Endometrium (tissue), 2 donors: Measurements from ENCODE around the gene SRC.
"Not testable (repeated sequence)": the region's sequence is repeated elsewhere in the genome, so short reads cannot be mapped to it uniquely, and the experiment has no call there.

ENCODE experiments used
- FAIRE-seq: peaks from 2 replicates; lab custom pipeline; 2012; peaks lifted over from hg19 to GRCh38; lab: Jason Lieb, UNC
- donor health status: control.
- donor health status: control.

Gene SRC

DNA sequence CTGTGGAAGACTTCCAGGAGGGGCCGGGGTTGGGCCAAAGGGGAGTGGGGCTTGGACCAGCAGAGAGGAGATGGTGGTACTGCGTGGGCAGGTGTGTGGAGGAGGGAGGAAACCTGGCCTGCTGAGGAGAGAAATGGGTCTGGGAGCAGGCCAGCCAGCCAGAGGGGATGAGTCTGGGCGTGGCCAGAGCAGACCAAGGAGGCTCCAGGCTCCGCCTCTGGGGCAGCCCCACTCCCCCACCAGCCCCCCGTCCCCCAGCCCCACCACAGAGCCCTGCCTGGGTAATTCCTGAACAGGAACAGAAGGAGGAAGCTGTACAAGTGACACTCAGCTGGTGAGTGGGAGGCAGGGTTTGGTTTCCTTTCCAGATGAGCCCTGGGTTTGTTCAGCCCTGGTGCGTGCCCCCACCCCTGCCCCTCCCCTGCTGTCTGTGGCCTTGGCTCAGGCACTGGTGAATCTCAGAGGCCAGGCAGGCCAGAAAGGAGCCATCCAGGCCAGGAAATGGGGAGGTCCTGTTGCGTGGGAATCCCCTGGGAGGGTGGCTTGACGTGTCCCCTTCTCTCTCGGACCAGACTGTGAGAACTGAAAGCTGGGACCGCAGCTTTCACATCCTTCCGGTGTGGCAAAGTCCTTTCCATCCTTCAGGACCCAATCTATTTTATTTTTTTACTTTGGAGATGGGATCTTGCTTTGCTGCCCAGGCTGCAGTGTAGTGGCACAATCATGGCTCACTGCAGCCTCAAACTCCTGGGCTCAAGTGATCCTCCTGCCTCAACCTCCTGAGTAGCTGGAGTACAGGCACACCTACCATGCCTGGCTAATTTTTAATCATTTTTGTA, 9.4 kb upstream of the SRC start:
- no peak for FAIRE-seq

DNA sequence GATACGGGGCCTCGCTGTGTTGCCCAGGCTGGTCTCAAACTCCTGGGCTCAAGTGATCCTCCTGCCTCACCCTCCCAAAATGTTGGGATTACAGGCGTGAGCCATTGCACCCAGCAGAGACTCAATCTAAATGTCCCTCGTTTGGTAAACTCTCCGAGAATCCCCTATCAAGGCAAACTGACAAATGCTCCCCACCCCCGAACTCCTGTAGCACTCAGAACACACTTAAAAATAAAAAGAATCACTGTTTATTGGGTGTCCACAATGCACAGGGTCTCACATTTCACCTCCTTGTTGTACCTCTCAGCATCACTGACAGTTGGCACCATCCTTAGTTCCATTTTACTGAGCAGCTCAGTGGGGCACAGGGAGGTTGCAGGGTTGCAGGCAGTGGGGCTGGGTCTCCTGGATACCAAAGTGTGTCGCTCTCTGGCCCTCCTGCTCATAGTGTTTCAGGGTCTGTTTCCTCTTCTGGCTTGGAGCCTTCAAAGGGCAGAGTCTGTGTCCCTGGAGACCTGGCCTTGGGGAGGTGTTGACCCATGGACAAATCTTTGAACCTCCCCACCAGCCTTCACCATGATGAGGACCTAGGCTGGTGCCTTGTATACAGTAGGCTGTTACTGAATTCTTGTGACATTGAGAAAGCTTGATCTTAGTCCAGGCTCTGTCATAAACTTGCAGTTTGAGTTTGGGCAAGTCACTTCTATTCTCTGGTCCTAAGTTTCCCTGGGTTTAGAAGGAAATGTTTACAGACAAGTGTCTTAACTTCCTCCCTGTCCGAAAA, 8.5 kb upstream of the SRC start:
- FAIRE-seq, result no peak

DNA sequence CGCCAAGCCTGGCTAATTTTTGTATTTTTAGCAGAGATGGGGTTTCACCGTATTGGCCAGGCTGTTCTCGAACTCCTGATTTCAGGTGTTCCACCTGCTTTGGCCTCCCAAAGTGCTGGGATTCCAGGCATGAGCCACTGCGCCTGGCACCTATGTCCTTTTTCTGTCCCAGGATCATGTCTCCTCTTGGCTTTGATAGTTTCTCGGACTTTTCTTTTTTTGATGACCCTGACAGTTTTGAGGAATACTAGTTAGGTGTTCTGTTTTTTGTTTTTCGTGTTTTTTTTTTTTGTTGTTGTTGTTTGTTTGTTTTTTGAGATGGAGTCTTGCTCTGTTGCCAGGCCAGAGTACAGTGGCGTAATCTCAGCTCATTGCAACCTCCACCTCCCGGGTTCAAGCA, 7.6 kb upstream of the SRC start:
- not testable (repeated sequence) for FAIRE-seq

DNA sequence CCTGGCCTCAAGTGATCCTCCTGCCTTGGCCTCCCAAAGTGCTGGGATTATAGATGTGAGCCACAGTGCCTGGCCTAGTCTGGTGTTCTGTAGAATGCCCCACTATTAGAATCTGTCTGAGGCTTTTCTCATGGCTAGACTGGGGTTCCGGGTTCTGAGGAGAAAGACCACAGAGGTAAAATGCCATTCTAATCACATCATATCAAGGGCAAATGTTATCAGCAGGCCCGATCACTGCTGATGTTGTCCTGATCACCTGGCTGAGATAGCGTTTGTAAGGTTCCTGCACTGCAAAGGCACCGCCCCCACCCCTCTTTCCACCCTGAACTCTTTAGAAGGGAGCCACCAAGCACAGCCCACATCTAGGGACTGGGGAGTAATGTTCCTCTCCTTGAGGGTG, 6.7 kb upstream of the SRC start:
- FAIRE-seq, result no peak

DNA sequence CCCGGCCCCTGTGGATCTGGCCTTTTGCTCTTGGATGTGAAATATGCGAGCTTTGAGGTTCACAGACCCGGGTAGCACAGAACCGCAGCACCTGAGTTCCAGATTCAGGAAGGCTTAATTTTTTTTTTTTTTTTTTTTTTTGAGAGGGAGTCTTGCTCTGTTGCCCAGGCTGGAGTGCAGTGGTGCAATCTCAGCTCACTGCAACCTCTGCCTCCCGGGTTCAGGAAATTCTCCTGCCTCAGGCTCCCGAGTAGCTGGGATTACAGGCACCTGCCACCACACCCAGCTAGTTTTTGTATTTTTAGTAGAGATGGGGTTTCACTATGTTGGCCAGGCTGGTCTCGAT, 6.2 kb upstream of the SRC start:
- not testable (repeated sequence) for FAIRE-seq

DNA sequence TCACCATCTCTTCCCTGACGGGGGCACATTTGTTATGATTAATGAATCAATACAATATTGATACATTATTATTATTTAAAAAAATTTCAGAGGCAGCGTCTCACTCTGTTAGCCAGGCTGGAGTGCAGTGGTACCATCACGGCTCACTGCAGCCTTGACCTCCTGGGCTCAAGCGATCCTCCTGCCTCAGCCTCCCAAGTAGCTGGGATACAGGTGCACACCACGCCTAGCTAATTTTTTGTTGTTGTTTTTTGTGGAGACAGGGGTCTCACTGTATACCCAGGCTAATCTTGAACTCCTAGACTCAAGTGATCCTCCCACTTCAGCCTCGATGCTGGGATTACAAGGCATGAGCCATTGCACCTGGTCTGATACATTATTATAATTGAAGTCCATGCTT, 4.9 kb upstream of the SRC start:
- FAIRE-seq, result no peak

DNA sequence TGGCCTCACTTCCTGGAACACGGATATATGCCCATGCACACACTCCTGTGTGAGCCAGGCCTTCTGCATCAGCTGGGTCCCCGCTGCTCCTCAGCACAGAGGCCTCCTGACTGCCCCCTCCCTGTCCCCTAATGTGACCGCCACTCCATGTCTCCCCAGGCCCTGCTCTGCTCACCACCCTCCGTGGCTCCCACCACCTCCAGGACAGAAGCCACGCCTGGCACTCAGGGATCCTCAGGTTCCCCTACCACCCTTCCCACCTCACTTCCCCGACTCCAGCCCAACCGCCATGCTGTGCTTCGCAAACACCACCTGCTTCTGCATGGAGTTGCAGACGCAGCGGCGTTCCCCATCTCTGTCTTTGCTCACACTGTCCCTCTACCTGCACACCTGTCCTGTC, 4.3 kb upstream of the SRC start:
- FAIRE-seq, result no peak

DNA sequence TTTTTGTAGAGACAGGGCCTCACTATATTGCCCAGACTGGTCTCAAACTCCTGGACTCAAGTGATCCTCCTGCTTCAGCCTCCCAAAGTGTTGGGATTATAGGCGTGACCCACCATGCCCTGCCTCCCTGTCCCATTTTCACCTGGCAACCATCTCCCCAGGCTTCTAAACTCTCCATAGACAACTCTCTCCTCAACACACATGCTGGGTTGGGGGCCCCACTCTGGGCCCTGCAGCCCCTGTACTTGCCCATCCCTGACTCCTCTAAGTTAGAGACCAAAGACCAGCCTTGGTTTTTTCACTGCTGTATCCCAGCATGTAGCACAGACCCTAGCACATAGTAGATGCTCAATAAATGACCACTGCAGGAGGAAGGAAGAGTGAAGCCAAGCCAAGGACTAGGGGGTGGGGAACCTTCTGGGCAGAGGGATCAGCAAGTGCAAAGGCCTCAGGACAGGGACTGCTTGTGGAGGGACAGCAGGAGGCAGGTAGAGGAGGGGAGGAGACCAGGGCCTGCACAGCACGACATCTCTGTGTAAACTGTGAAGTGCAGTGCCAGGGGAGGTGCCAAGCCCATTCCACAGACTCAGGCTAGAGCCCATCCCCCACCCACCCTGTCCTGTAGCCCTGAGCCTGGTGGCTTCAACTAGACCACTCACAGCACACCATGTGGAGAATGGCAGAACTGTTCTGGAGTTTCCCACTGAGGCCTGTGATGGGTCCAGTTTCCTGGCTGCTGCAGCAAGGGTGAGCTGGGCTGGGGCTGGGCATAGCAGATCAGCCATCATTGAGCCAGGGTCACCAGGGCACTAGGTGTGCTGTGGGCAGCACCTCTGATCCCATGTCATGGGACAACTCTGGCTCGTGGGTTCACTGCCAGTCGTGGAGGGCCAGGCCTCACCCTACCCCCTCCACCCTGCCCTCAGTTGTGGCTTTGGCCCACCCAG, 3.4 kb upstream of the SRC start:
- no peak for FAIRE-seq

DNA sequence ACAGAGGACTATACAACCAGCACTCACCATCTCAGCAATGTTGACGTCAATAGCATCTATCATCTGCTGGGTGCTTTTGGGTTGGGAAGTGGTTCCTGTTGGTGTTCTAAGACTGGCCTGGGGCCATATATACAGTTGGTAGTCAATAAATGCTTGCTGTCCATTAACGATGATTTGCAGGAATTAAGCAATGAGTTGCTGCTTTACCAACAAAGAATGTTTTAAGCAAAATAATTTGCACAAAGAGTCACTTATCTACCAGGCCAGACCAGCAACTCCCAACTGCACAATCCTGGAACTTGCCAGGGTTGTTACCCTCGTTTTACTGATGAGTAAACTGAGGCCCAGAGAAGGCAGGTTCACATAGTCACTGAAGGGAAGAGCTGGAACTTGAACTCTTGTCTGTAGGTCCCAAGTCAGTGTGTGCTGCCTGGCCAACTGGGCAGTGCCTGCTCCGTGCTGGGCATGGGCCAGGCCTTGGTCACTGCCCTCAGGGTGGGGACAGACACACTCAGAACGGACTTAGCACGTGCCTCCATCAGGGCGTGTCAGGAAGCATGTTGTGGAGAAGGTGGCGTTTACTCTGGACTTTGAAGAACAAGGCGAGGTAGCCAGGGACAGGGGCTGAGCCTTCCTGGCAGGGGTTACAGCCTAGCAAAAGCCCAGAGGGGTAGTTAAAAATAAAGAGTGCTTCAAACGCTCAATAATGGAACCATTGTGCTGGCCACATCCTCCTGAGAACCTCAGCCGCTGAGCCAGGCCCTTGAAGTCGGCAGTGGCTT, 2.5 kb upstream of the SRC start:
- no peak for FAIRE-seq

DNA sequence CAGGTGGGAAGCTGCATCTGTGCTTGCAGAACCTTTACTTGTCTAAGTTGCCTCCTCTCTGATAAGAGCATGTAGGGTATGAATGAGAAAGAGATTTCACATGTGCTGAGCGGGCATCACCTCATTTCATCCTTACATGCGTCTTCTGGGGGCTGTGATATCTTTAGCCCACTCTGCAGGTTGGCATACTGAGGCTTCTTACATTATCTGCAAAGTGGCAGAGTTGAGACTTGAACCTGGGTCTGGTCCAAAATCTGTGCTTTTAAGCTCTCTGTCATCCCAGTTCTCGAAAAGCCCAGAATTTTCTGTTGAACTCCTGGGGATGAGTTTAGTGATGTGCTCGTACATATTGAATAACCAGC, 2.0 kb upstream of the SRC start:
- no peak for FAIRE-seq

DNA sequence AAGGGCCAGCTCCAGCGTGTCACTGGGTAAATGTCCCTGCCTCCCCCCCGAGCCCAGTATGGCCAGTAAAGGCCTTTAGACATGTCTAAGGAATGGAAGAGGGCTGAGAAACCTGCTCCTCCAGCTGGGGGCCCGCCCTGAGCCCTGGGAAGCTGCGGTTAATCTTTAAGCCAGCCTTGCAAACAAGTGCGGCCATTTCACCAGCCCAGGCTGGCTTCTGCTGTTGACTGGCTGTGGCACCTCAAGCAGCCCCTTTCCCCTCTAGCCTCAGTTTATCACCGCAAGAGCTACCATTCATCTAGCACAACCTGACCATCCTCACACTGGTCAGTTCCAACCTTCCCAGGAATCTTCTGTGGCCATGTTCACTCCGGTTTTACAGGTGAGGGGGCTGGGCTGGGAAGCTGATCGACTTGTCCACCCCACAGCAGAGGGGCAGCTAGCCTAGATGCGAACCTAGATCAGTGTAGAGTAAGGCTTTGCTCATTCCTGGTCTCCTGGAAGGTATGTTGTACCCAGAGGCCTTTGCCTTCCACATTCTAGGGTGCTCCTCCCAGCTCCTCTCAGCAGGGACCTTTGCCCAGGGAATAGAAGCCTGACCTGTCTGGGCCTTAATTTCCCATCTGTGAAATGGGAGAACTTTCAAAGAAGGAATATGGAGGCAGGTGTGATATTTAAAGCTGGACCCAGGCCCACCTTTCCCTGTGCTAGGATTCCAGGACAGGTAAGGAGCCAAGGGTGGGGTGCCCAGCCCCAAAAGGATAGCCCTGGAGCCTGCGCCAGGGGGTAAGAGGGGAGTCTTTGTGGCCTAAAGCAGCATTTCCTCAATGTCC, 1.2 kb upstream of the SRC start:
- FAIRE-seq, result no peak

DNA sequence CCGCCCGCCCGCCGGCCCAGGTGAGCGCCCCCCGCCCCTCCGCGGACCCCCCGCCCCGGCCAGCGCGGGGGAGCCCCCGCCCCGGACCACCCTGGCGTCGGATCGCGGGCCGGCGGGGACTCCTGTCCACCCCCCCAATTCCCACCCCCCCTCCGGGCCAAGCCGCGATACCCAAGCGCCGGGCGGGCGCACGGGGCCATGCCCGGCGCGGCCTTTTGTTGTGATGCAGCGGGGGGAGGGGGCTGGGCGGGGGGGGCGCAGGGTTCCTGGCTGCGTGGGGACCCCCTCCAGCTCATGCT, 245 bp downstream of the SRC start:
- no peak for FAIRE-seq

DNA sequence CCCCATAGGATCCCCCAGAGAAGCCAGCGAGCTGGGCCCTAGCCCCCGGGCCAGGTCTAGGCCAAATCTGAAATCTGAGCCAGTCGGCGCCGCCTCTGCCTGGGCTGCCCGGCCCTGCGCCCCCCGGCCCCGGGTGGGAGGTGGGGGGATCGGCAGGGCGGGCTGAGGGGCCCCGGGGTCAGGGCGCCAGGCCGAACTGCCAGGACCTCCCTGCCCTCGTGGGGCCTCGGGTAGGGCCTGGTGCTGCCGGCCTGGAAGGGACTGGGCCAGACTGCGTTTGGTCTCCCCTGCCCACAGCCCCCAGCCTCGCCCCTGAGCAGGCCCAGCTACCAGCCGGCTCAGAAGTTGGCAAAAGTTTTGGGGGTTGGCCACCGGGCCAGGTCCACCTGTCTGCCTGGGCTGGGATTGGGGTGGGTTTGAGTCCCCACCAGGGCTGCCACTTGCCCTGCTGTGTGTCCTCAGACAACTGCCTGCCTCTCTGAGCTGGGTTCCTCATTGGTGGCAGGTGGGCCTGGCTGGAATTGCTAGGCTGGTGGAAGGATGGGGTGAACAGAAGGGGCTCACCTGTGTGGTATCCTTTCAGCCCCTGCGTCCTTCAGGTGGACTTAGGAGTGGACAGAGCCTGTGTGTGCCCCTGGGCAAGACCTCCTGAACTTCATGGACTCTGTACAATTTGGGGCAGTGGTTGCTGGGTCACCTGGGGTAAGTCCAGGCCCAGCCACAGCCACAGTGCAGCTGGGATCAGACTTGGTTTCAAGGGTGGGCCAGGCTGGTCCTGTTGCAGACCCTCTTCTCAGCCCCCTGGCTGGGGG, 801 bp downstream of the SRC start:
- FAIRE-seq, result no peak

DNA sequence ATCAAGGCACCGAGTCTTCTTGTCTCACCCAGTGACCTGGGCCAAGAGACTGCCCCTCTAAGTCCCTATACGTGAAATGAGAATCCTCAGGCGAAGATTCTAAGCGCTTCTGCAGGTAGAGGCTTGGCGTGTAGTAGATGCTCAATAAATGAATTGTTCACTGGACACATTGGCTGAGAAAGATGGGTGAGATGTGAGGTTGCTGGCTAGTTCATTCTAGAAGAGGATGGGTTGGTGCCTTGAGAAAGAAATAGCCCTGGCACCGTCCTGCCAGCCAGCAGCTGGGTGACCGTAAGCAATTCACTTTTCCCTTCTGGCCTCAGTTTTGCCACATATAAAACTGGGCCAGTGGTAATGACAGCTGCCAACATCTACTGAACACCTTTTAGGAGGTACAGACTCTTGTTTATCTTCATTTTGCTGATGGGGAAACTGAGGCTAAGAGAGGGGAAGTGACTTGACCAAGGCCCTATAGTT, 1.4 kb downstream of the SRC start:
- no peak for FAIRE-seq

DNA sequence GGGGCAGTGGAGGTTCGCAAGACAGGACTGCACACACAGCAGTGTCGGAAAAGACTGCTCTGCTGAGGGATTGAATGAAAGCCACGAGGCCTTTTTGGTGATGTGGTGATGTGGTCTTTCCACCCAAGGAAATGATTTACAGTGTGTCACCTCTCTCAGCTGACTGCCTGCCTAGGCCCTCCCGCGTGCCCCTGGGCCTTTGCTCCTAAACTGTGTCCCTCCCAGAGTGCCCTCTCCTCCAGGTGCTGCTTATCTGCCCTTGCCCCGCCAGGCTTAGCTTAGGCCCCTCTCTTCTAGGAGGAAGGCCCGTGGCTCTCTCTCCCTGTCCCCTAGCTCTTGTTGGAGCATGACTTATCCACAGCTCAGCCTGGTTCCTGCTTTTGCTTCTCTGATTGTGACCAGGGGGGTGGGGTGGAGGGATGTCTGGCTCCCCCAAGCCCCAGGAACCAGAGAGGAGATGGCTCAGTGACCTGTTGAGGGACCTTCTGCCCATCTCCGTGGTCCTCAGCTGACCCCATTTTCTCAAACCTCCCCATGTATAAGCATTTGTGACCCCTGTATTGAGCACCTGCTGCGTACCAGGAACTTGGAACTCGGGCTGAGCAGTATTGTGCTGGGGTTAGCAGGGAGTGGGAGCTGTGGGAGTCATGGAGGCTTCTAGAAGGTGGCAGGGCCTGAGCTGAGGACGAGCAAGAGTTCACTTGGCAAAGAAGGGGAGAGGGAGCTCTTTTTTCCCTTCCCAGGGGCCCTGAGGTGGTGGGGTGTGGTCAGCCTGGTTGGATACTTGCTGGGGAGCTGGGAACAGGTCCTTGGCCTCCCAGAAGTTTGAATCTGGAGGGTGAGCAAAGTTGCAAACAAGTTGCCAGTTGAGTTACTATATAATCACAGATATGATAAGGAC, 2.2 kb downstream of the SRC start:
- no peak for FAIRE-seq

DNA sequence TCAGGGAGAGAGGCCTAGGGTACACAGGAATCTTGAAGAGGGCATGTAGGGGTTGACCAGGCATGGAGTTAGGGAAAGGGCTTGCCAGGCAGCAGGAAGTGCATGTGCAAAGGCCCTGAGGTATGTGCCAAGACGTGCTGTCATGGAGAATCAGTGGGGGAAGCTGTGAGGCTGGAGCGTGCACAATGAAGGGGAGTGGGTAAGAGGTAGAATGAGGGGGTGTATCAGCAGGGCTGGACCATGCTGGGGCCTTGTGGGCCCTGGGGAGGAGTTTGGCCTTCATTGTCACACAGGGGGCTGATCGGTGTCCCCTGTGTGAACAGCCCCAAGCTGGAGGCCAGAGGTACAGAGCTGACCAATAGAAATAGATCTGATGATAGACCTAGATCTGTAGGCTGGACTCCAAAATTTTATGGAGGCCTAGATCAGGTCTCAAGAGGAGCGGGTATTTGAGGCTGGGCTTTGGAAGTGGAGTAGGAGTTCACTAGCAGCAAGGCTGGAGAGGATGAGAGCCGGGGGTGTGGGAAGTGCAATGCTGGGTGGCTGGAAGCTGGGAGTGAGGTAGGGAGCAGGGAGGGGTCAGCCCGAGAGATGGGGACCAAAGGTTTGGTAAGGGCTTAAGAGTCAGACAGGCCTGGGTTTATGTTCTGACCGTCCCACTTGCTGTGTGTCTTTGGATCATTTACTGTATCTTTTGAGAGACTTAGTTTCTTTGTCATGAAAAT, 3.0 kb downstream of the SRC start:
- no peak for FAIRE-seq

DNA sequence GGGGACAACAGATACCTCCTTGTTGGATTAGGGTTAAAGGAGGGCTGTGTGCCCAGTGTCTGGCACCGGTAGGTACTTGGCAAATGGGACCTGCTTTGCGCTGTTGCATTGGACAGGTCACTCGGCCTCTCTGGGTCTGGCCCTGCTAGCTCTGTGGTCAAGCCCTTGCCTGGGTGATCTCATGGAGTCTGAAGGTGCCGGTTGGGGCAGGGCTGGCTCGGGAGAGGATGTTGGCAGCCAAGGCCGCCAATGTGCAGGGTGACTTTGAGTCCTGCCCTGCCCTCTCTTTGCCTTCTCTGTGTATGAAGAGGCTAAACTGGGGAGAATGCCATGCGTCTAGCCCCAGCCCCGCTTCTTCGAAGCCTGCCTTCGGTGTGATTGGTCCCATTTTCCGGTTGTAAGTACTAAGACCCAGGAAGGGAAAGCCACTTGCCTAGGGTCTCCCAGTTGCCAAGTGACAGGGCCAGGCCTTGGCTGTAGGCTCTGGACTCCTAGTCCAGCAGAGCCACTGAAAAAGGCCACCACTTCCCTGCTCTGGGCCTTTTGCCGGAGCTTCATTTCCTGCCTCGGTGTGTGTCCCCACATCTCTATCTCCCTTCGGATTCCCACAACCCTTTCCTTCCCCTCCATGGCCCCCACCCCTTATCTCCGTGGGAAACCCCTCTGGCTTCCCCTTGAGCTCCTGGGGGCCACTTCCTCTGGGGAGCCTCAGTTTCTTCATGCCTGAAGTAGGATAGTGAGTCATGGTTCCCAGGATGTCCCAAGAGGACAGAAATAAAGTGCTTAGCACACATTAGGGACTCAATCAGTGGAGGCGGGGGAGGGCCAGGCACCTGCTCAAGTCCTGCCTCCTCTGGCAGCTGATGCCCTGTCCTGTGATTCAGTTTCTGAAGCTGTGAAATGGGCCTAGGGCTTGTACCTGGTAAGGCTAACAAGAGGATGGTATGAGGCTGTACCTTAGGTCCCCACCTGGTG, 3.9 kb downstream of the SRC start:
- FAIRE-seq, result no peak
